Left lung (tissue), 14 donors: ENCODE results near the gene GPR137C. TPM values are rescaled to one million over a fixed set of nuclear protein-coding genes. Genes with fewer than 3 reads are reported as not detected.

ENCODE experiments used
- ATAC-seq: fragments of 200-7000 bp; cut with Tn5 transposase; one replicate; pipeline ENCODE4 v1.9.1; 2020; ENCODE audit warnings: moderate library complexity
- DNase-seq, 4 donors: peaks; one replicate each; pipeline ENCODE4 v3.0.0-alpha.2; 2013 to 2020
- H3K27ac ChIP-seq, 2 donors: fragments of 200-600 bp; sonication (generic) in 1 of 2; one replicate each; pipeline versions ENCODE4 v1.5.0 to v1.8.0; 2020 to 2021
- H3K27me3 ChIP-seq, 2 donors: fragments of 200-600 bp; sonication (generic) in 1 of 2; one replicate each; pipeline versions ENCODE4 v1.5.0 to v1.8.0; 2020 to 2021
- H3K36me3 ChIP-seq, 2 donors: fragments of 200-600 bp; sonication (generic) in 1 of 2; one replicate each; pipeline versions ENCODE4 v1.5.0 to v1.8.0; 2020 to 2021
- H3K4me1 ChIP-seq, 2 donors: fragments of 200-600 bp; one replicate each; pipeline ENCODE4 v1.8.0; 2021
- H3K4me3 ChIP-seq, 2 donors: fragments of 200-600 bp; sonication (generic) in 1 of 2; one replicate each; pipeline versions ENCODE4 v1.5.0 to v1.8.0; 2020 to 2021; ENCODE audit warnings: mild to moderate bottlenecking in 1 of 2
- H3K9me3 ChIP-seq, 2 donors: fragments of 200-600 bp; sonication (generic) in 1 of 2; one replicate each; pipeline versions ENCODE4 v1.5.0 to v1.8.0; 2020 to 2021
- intact Hi-C, 2 donors: fragments of 100-400 bp; cut with DNase I; formaldehyde crosslinking; loops; one replicate each; pipeline versions ENCODE4 v1.11.2 to v1.14.2; 2022
- long read RNA-seq, 12 donors: library from polyadenylated mRNA in 2 of 12; unstranded in 2 of 12; transcript quantifications; one replicate each; pipeline ENCODE4 v2.0.0 and lab custom pipeline, GENCODE V29; 2019 to 2026
- polyA plus RNA-seq, 6 donors: library from polyadenylated mRNA; unstranded; fragments of 120-200 nt; gene quantifications; one replicate each; pipeline ENCODE4 v1.2.1, GENCODE V29; 2013; ENCODE audit not compliant: insufficient read length in 6 of 6
- total RNA-seq, 2 donors: library from RNA; stranded (reverse); fragmentation: NEBNext Ultra II Directional; extraction: Animal tissue kit (Norgen Biotek cat#: 25700); gene quantifications; one replicate each; pipeline ENCODE4 v1.2.1, GENCODE V29; 2021
- TF ChIP-seq, protein P1 (sequence below), 2 donors: fragments of 200-600 bp; sonication (generic) in 1 of 2; IDR thresholded peaks; one replicate each; pipeline versions ENCODE4 v1.5.0 to v1.8.0; 2021; ENCODE audit warnings: antibody characterized with exemption in 2 of 2
- donor health status: DM: no; HTN: yes; CAD: no.
- donor health status: DM: no; HTN: no; CAD: no.

Gene GPR137C, protein sequence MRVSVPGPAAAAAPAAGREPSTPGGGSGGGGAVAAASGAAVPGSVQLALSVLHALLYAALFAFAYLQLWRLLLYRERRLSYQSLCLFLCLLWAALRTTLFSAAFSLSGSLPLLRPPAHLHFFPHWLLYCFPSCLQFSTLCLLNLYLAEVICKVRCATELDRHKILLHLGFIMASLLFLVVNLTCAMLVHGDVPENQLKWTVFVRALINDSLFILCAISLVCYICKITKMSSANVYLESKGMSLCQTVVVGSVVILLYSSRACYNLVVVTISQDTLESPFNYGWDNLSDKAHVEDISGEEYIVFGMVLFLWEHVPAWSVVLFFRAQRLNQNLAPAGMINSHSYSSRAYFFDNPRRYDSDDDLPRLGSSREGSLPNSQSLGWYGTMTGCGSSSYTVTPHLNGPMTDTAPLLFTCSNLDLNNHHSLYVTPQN
- total RNA-seq (1 to 10 TPM; 1.8 to 2.0 TPM), polyA plus RNA-seq (1 to 10 TPM; 5.5 to 7.6 (median 7.2) TPM)
- long read RNA-seq, donor 1, partial matches to known transcripts, result 0 of 1 reads
- long read RNA-seq, donor 1, other reads (novel, unspliced or antisense), result 0 of 1 reads
- long read RNA-seq, donor 2, partial matches to known transcripts, result 0 of 1 reads
- long read RNA-seq, donor 2, other reads (novel, unspliced or antisense), result 0 of 1 reads
- long read RNA-seq, donor 3, partial matches to known transcripts, result 0 of 2 reads
- long read RNA-seq, donor 3, other reads (novel, unspliced or antisense), result 0 of 2 reads
- long read RNA-seq, donor 4, partial matches to known transcripts, result 0 of 1 reads
- long read RNA-seq, donor 4, other reads (novel, unspliced or antisense), result 1 of 1 reads
- long read RNA-seq, donor 5, partial matches to known transcripts, result 0 of 1 reads
- long read RNA-seq, donor 5, other reads (novel, unspliced or antisense), result 0 of 1 reads
- long read RNA-seq, donor 6, result 0 reads
- long read RNA-seq, donor 7, partial matches to known transcripts, result 0 of 2 reads
- long read RNA-seq, donor 7, other reads (novel, unspliced or antisense), result 0 of 2 reads
- long read RNA-seq, donor 8, result 0 reads
- long read RNA-seq, donor 9, result 0 reads
- long read RNA-seq, donor 10, result 0 reads
- long read RNA-seq, donor 11, partial matches to known transcripts, result 0 of 2 reads
- long read RNA-seq, donor 11, other reads (novel, unspliced or antisense), result 0 of 2 reads
- long read RNA-seq, donor 12, partial matches to known transcripts, result 0 of 1 reads
- long read RNA-seq, donor 12, other reads (novel, unspliced or antisense), result 0 of 1 reads

GRCh38 chr14:52552063-52552988, at the start of gene GPR137C, which contains the start of gene TXNDC16:
GPR137C (plus strand) TSS chr14:52552836; CDS start chr14:52553148, 312 bp downstream.
TXNDC16 (minus strand) TSS chr14:52552505; CDS start chr14:52543557, 8,948 bp downstream.
- H3K27me3 ChIP-seq, result no peaks in the 10 kb centered on the region
- intact Hi-C loops, result no loop called here
- H3K9me3 ChIP-seq, result no peaks in the 10 kb centered on the region
- no peaks in the 10 kb centered on the region for H3K36me3 ChIP-seq
- TF ChIP-seq, protein P1, sequence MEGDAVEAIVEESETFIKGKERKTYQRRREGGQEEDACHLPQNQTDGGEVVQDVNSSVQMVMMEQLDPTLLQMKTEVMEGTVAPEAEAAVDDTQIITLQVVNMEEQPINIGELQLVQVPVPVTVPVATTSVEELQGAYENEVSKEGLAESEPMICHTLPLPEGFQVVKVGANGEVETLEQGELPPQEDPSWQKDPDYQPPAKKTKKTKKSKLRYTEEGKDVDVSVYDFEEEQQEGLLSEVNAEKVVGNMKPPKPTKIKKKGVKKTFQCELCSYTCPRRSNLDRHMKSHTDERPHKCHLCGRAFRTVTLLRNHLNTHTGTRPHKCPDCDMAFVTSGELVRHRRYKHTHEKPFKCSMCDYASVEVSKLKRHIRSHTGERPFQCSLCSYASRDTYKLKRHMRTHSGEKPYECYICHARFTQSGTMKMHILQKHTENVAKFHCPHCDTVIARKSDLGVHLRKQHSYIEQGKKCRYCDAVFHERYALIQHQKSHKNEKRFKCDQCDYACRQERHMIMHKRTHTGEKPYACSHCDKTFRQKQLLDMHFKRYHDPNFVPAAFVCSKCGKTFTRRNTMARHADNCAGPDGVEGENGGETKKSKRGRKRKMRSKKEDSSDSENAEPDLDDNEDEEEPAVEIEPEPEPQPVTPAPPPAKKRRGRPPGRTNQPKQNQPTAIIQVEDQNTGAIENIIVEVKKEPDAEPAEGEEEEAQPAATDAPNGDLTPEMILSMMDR (IDR thresholded peaks at IDR 0.05), result peak in 1 of 2 donors; percentile 11
- peaks cover 0 to 29% of the 10 kb centered on the region in 2 donors for H3K4me1 ChIP-seq
- DNase-seq (peak; percentile 97 to 100 (median 100)), ATAC-seq (peak; percentile 97)
- peak within 1 kb of the TSS; percentile 87 for H3K27ac ChIP-seq
- H3K4me3 ChIP-seq, result peak within 1 kb of the TSS; percentile 79 to 96

DNA sequence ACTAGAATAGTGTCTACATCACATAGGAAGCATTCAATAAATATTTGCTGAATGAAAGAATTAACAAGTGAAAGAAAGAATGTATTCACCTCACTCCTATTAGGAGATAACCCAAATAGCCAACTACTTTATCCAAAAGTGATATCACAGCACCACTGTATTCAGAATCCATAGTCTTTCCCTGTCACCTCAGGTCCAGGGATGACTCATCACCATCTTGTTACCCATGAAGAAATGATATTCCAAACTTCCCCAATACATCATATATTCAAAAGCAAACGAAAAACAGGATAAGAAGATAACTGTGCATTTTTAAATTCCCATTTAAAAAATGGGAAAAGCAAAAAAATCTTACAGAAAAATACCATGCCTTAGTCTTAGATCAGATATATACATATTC, 39.4 kb upstream of the GPR137C start:
- no peak overlapping the region for H3K4me3 ChIP-seq
- H3K27ac ChIP-seq, result no peak overlapping the region
- ATAC-seq (no peak), DNase-seq (no peak)
- no peaks in the 10 kb centered on the region for H3K4me1 ChIP-seq
- intact Hi-C loops, result no loop called here
- TF ChIP-seq, protein P1 (IDR thresholded peaks at IDR 0.05), result no peak
- H3K36me3 ChIP-seq, result no peaks in the 10 kb centered on the region
- H3K9me3 ChIP-seq, result no peaks in the 10 kb centered on the region
- H3K27me3 ChIP-seq, result no peaks in the 10 kb centered on the region

DNA sequence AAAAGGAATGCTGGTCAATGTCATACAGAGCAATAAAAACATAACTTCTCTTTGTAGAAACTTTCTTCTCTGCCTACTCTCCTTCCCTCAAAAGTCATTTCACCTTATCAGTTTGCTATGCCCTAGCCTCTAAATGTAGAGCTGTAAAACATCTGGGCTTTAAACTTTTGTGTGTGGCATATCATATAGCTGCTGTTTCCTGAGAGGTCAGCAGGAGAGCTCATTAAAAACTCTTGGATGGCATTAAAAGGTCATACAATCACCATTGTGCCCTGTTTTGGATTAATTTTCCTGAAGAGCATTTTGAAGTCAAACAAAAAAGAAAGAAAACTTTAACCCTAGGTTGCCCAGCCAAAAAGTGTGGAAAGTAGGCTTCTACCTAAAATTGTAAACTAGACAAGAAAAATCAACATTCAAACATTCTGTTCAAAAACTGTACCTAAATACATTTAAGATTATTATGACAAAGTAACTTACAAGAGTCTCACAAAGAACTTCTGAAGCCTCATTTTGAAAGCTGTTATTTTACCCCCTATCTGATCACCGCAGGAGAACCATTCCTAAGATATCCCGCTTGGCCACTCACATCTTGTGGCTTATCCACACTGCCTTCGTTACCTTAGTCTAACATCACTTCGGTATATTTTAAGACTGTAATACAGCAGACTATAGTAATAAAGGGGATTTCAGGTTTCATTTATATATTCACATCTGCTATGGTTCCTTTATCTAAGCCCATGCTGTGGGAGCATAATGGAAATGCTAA, 38.4 kb upstream of the GPR137C start:
- Histone ChIP-seq H3K9me3 (no peaks in the 10 kb centered on the region), H3K36me3 (no peaks in the 10 kb centered on the region), H3K27me3 (no peaks in the 10 kb centered on the region), H3K4me3 (no peak overlapping the region), H3K27ac (no peak overlapping the region), H3K4me1 (no peaks in the 10 kb centered on the region)
- intact Hi-C loops, result no loop called here
- ATAC-seq (no peak), DNase-seq (no peak)
- TF ChIP-seq, protein P1 (IDR thresholded peaks at IDR 0.05), result no peak

DNA sequence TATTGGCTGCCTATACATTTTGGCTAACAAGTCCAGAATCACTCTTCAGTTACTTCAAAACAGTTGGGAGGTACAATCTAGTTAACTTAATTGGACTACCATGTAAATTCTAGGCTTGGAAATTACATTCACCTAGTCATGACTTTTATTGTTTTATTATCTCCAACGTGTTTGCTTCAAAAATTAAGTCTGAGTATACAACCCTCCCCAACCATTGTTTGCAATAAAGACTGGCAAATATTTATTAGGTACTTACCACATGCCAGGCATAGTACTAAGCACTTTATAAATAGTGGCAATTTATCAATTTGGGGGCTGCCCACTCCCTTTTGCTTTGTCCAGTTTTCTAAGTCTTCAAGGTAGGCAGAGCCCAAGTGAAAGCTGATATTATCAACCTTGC, 30.6 kb upstream of the GPR137C start:
- ATAC-seq (no peak), DNase-seq (no peak)
- intact Hi-C loops, result no loop called here
- Histone ChIP-seq H3K27ac (no peak overlapping the region), H3K9me3 (no peaks in the 10 kb centered on the region), H3K36me3 (no peaks in the 10 kb centered on the region), H3K4me3 (no peak overlapping the region), H3K4me1 (no peaks in the 10 kb centered on the region), H3K27me3 (no peaks in the 10 kb centered on the region)
- TF ChIP-seq, protein P1 (IDR thresholded peaks at IDR 0.05), result no peak
